Thyroid gland (tissue), 4 donors: Measurements from ENCODE around the gene SARDH. TPM values are rescaled to one million over a fixed set of nuclear protein-coding genes. Genes with fewer than 3 reads are reported as not detected.

Experiments
- DNase-seq, 2 donors: peaks; one replicate each; pipeline ENCODE4 v3.0.0-alpha.2; 2019
- H3K27ac ChIP-seq, 3 donors: fragments of 200-600 bp; sonication (generic); 1 replicate in 2 of 3; 2 replicates in 1 of 3; pipeline ENCODE4 v1.5.1; 2016 to 2019; ENCODE audit warnings: mild to moderate bottlenecking in 1 of 3, moderate library complexity in 1 of 3
- H3K27me3 ChIP-seq: fragments of 200-600 bp; sonication (generic); one replicate; pipeline ENCODE4 v1.5.1; 2019
- H3K36me3 ChIP-seq, 2 donors: fragments of 200-600 bp; sonication (generic); one replicate each; pipeline ENCODE4 v1.5.1; 2016 to 2019
- H3K4me1 ChIP-seq, 2 donors: fragments of 200-600 bp; sonication (generic); one replicate each; pipeline ENCODE4 v1.5.1; 2017 to 2019
- H3K4me3 ChIP-seq, 3 donors: fragments of 200-600 bp; sonication (generic); replicated peaks in 1 of 3; 1 replicate in 2 of 3; 2 replicates in 1 of 3; pipeline ENCODE4 v1.5.1; 2016; ENCODE audit warnings: mild to moderate bottlenecking in 1 of 3
- H3K9me3 ChIP-seq: fragments of 200-600 bp; sonication (generic); one replicate; pipeline ENCODE4 v1.5.1; 2017
- CTCF ChIP-seq, 6 experiments: fragments of 200-600 bp in 3 of 6; fragments of 450-650 bp in 3 of 6; sonication (generic) in 3 of 6; IDR thresholded peaks; one replicate each; pipeline ENCODE4 v1.5.1; 2016 to 2019; ENCODE audit warnings: antibody characterized with exemption in 6 of 6, mild to moderate bottlenecking in 2 of 6, inconsistent platforms in 1 of 6, moderate library complexity in 1 of 6
- POLR2A ChIP-seq, 2 donors: fragments of 450-650 bp; IDR thresholded peaks; one replicate each; pipeline ENCODE4 v1.6.1; 2017; ENCODE audit warnings: antibody characterized with exemption in 2 of 2, mild to moderate bottlenecking in 2 of 2, moderate library complexity in 1 of 2
- WGBS, 2 donors: methylation state at CpG; one replicate each; pipeline ENCODE4 v1.1.5; 2017; 5-methylcytosine and 5-hydroxymethylcytosine counted together
- intact Hi-C: fragments of 100-400 bp; cut with DNase I; formaldehyde crosslinking; loops from one replicate; pipeline ENCODE4 v1.15.1; 2023
- total RNA-seq, 4 donors: library from RNA; depleted of rRNA; stranded (reverse); fragments of >200 nt; gene quantifications; one replicate each; pipeline ENCODE4 v1.2.3, GENCODE V29; 2016

SARDH gene
- total RNA-seq, 4 donors from 2014 or later, result 2.2 to 6.2 (median 3.3) TPM; not detected in 1

GRCh38 chr9:133673258-133673655, 64.9 kb downstream of the SARDH start:
- H3K9me3 ChIP-seq, result no peaks in the 10 kb centered on the region
- DNase-seq, result no peak
- 79 to 83% methylated on average over 9 of the region's 9 CpGs for WGBS, 2 donors

DNA sequence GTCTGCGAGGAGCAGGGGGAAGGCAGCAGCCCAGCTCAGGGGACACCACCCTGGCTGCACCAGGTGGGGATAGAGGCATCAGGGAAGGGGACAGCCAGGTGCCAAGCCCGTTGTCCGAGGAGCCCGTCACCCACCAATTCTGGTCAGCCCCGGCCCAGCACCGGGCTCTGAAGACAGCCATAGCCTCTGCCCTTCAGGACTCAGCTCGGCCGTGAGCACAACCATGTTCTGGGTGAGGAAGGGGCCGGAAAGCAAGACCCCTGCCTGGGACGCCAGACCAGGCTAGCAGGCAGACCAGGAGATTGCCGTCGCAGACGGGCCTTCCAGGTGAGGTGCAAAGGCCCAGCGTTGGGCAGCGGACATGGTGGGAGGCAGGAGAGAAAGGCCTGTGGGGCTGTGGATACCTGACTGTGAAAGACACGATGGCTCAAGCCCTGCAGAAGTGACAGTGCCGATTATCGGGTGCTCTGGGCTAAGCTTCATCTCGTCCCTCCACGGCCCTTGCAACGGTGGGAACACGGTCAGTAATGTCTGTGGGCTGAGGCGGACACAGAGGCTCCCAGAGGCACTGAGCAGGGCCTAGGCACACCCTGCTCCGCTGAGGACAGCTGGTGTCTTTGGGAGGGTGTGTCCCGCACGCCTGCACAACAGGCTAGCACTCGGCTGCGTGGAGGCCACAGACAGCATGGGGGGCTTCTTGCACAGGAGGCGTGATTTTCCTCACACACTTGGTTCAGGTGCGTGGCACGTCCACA, 65.5 kb downstream of the SARDH start:
- Histone ChIP-seq H3K36me3 (no peaks in the 10 kb centered on the region), H3K4me3 (no peak overlapping the region), H3K27ac (no peak overlapping the region), H3K9me3 (no peaks in the 10 kb centered on the region), H3K4me1 (no peaks in the 10 kb centered on the region), H3K27me3 (no peaks in the 10 kb centered on the region)
- no peak for DNase-seq
- 91 to 96% methylated on average over 25 to 28 of the region's 31 CpGs for WGBS, 2 donors
- intact Hi-C loops, result no loop called here
- TF ChIP-seq POLR2A (IDR thresholded peaks at IDR 0.05) (no peak), CTCF (IDR thresholded peaks at IDR 0.05) (no peak)

More at GRCh38 chr9:133673258-133673655, 64.9 kb downstream of the SARDH start:
- Histone ChIP-seq H3K27me3 (no peaks in the 10 kb centered on the region), H3K27ac (no peak overlapping the region), H3K4me3 (no peak overlapping the region), H3K36me3 (no peaks in the 10 kb centered on the region), H3K4me1 (no peaks in the 10 kb centered on the region)
- intact Hi-C loops, result no loop called here
- TF ChIP-seq CTCF (IDR thresholded peaks at IDR 0.05) (no peak), POLR2A (IDR thresholded peaks at IDR 0.05) (no peak)

DNA sequence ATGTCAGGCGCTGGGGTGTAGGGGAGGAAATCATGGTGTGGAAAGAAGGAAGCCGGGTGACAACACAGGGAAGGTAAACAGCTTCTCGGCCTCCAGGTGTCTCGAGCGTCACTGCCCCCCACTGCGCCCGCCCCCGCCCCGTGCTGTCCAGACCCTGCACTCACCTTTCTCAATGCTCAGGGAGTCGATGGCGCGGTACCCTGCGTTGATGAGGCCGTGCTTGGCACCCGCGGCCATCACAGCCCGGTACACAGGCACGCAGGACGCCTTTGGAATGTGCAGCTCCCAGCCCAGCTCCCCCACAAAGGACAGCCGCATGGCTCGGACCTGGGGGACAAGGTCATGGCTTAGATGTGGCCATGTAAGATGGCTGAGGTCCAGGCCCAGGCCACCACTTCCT, 66.8 kb downstream of the SARDH start:
- Histone ChIP-seq H3K27me3 (no peaks in the 10 kb centered on the region), H3K36me3 (no peaks in the 10 kb centered on the region), H3K9me3 (no peaks in the 10 kb centered on the region), H3K4me3 (no peak overlapping the region), H3K4me1 (no peaks in the 10 kb centered on the region), H3K27ac (no peak overlapping the region)
- WGBS, 2 donors, result 82 to 97% methylated on average over 10 to 13 of the region's 21 CpGs
- no peak for DNase-seq
- TF ChIP-seq CTCF (IDR thresholded peaks at IDR 0.05), result no peak
- no peak for TF ChIP-seq POLR2A (IDR thresholded peaks at IDR 0.05)
- intact Hi-C loops, result no loop called here

DNA sequence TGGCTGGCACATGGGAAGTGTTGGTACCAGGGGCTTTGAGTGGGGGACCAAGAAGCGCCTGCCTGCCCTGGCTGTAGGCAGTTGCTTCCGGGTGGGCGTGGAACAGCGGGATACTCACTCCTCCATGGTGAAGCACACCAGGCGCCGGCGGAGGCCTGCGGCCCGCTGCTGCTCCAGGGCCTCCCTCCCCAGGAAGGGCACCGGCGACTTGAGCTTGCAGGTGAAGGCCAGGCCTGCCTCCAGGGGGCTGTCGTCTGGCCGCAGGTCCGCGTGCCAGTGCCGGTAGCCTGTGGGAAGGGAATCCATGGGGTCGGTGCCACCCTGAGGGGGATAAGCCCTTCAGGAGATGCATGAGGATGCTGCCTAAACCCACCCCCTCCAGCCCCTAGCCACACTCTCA, 67.7 kb downstream of the SARDH start:
- intact Hi-C loops, result no loop called here
- Histone ChIP-seq H3K4me1 (no peaks in the 10 kb centered on the region), H3K36me3 (no peaks in the 10 kb centered on the region), H3K27me3 (no peaks in the 10 kb centered on the region), H3K27ac (no peak overlapping the region), H3K9me3 (no peaks in the 10 kb centered on the region), H3K4me3 (no peak overlapping the region)
- DNase-seq, result no peak
- TF ChIP-seq CTCF (IDR thresholded peaks at IDR 0.05) (no peak), POLR2A (IDR thresholded peaks at IDR 0.05) (no peak)
- WGBS, 2 donors, result 94 to 97% methylated on average over 9 of the region's 17 CpGs

DNA sequence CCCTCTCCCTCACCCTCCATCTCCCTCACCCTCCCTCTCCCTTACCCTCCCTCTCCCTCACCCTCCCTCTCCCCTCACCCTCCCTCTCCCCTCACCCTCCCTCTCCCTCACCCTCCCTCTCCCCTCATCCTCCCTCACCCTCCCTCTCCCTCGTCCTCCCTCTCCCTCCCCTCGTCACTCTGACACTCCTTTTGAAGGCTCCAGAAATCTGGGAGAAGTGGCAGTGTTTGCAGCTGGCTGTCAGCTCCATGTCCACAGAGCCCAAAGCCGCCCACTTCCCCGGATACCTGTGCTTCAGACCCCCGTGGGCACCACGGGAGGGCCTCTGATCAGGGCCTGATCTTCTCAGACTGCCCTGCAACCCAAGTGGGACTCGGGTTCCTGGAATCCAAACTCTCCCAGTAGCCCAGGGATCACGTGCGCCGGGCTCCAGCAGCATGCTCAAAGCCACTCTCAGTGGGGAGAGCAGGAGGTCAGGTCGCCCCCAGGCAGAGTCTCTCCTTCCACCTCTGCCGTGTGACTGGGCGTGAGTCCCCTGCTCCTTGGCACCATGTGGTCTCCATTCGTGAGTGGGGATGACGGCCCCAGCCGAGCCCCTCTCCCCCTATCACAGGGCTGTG, 68.9 kb downstream of the SARDH start:
- TF ChIP-seq CTCF (IDR thresholded peaks at IDR 0.05) (no peak), POLR2A (IDR thresholded peaks at IDR 0.05) (no peak)
- H3K4me1 ChIP-seq, result no peaks in the 10 kb centered on the region
- intact Hi-C loops, result no loop called here

More for the DNA sequence above, 68.9 kb downstream of the SARDH start:
- Histone ChIP-seq H3K27ac (no peak overlapping the region), H3K36me3 (no peaks in the 10 kb centered on the region), H3K27me3 (no peaks in the 10 kb centered on the region), H3K9me3 (no peaks in the 10 kb centered on the region), H3K4me3 (no peak overlapping the region)
- 67 to 72% methylated on average over 6 to 13 of the region's 16 CpGs for WGBS, 2 donors
- DNase-seq, result no peak
